CD4-positive, CD25-positive, alpha-beta regulatory T cell (primary cell): ENCODE data around the gene ASGR1. TPM values are rescaled to one million over a fixed set of nuclear protein-coding genes. Genes with fewer than 3 reads are reported as not detected.

Experiments used
- ATAC-seq, 2 donors: fragments of 150-1000 bp; cut with Tn5 transposase; one replicate each; pipeline ENCODE4 v1.10.0; 2021; ENCODE audit warnings: low read depth in 2 of 2, moderate number of reproducible peaks in 2 of 2, moderate library complexity in 1 of 2
- DNase-seq, 3 donors: peaks; one replicate each; pipeline versions ENCODE4 v3.0.0 to v3.0.0-alpha.2; 2012 to 2022; ENCODE audit warnings: mixed read lengths in 1 of 3
- H3K27ac ChIP-seq: one replicate; pipeline ENCODE4 v1.7.0; 2013; ENCODE audit warnings: mild to moderate bottlenecking, low read length; ENCODE audit not compliant: insufficient read depth, poor library complexity, severe bottlenecking
- H3K27me3 ChIP-seq: one replicate; pipeline ENCODE4 v1.7.0; 2013; ENCODE audit warnings: low read length; ENCODE audit not compliant: control insufficient read depth, insufficient read depth
- H3K36me3 ChIP-seq: one replicate; pipeline ENCODE4 v1.7.0; 2013; ENCODE audit warnings: mild to moderate bottlenecking, low read length, moderate library complexity; ENCODE audit not compliant: control insufficient read depth, insufficient read depth
- H3K4me1 ChIP-seq: 2 replicates; pipeline ENCODE4 v1.7.0; 2013; ENCODE audit warnings: mild to moderate bottlenecking, low read length; ENCODE audit not compliant: insufficient read depth, control insufficient read depth, poor library complexity, severe bottlenecking
- H3K4me3 ChIP-seq: one replicate; pipeline ENCODE4 v1.7.0; 2013; ENCODE audit warnings: low read depth, mild to moderate bottlenecking, low read length, moderate library complexity
- H3K9me3 ChIP-seq, 2 experiments: 1 replicate in 1 of 2; 2 replicates in 1 of 2; pipeline ENCODE4 v1.7.0; 2013; ENCODE audit warnings: low read length in 2 of 2, mild to moderate bottlenecking in 1 of 2, moderate library complexity in 1 of 2; ENCODE audit not compliant: control insufficient read depth in 2 of 2
- H3K27ac Mint-ChIP-seq, 3 donors: one replicate each; pipeline ENCODE4 v1.8.0; 2020 to 2022; ENCODE audit warnings: mild to moderate bottlenecking in 3 of 3, mixed read lengths in 3 of 3, moderate library complexity in 2 of 3
- H3K27me3 Mint-ChIP-seq: one replicate; pipeline ENCODE4 v1.8.0; 2022; ENCODE audit warnings: mild to moderate bottlenecking, mixed read lengths
- H3K36me3 Mint-ChIP-seq: one replicate; pipeline ENCODE4 v1.8.0; 2020; ENCODE audit warnings: mixed read lengths
- H3K4me1 Mint-ChIP-seq, 4 donors: one replicate each; pipeline ENCODE4 v1.8.0; 2020 to 2022; ENCODE audit warnings: mixed read lengths in 4 of 4, mild to moderate bottlenecking in 1 of 4
- H3K4me3 Mint-ChIP-seq, 4 donors: one replicate each; pipeline ENCODE4 v1.8.0; 2020 to 2022; ENCODE audit warnings: mild to moderate bottlenecking in 4 of 4, mixed read lengths in 4 of 4, moderate library complexity in 3 of 4
- H3K9me3 Mint-ChIP-seq, 7 donors: one replicate each; pipeline ENCODE4 v1.8.0; 2020 to 2022; ENCODE audit warnings: mixed read lengths in 7 of 7, mild to moderate bottlenecking in 3 of 7, moderate library complexity in 2 of 7
- polyA plus RNA-seq, 4 donors: library from polyadenylated mRNA; unstranded; fragments of 300-500 nt; fragmentation: Illumina TruSeq; gene quantifications; one replicate each; pipeline ENCODE4 v1.2.3, GENCODE V29; 2021
- total RNA-seq: library from RNA; stranded (reverse); gene quantifications from one replicate; pipeline ENCODE4 v1.2.3, GENCODE V29; 2022

The ASGR1 gene
- total and polyA plus RNA-seq, 5 donors from 2014 or later, result 0.24 TPM; not detected in 4

GRCh38 chr17:7205561-7205960 is 26.4 kb upstream of the ASGR1 start:
- Mint-ChIP-seq H3K27ac (peak overlapping the region; percentile 94 to 96 (median 94)), H3K9me3 (peaks cover 0 to 1% (median 0%) of the 10 kb centered on the region in 7 donors), H3K4me1 (peaks cover 0 to 41% (median 21%) of the 10 kb centered on the region in 4 donors), H3K27me3 (peaks cover 10% of the 10 kb centered on the region), H3K4me3 (peak overlapping the region; percentile 74 to 95 (median 86)), H3K36me3 (peaks cover 12% of the 10 kb centered on the region)
- no peaks in the 10 kb centered on the region for H3K27me3 ChIP-seq
- no peak for DNase-seq
- peak overlapping the region; percentile 83 for H3K4me3 ChIP-seq
- no peak for ATAC-seq
- no peaks in the 10 kb centered on the region for H3K36me3 ChIP-seq
- H3K27ac ChIP-seq, result peak overlapping the region; percentile 91
- H3K4me1 ChIP-seq, result peaks cover 17% of the 10 kb centered on the region
- no peaks in the 10 kb centered on the region for H3K9me3 ChIP-seq

DNA sequence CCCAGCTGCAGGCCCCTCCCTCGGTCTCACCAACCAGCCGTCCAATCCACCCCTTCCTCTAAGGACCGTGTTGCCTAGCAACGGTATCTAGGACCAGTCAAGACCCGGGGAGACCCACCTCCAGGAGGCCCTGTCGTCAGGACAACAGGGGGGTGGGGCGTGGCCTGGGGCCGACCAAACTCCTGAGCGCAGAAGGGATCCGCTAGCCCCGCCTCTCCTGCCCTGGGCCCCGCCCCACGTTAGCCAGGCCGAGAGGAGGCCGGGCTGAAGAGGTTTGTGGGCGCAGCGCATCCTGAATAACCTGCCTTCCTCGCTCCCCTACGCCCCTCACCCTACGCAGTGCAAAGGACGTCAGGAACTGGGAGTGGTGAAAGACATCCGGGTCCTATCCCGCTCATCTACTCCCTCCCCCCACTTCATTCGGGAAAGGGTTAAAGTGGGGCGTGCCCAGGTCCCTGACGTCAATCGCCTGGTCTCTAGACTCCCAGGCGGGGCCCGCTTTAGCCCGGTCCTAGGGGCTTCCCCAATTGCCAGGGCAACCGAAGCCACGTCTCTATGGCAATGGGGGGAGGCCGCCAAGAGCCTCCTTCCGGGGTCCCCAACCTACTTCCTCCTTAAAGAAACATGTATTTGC is 25.8 kb upstream of the ASGR1 start:
- H3K4me3 ChIP-seq, result peak overlapping the region; percentile 83
- DNase-seq (peak; percentile 93 to 98 (median 97)), ATAC-seq (peak; percentile 86 to 87)
- no peaks in the 10 kb centered on the region for H3K27me3 ChIP-seq
- peaks cover 17% of the 10 kb centered on the region for H3K4me1 ChIP-seq
- Mint-ChIP-seq H3K4me1 (peaks cover 0 to 41% (median 21%) of the 10 kb centered on the region in 4 donors), H3K9me3 (peaks cover 0 to 1% (median 0%) of the 10 kb centered on the region in 7 donors), H3K36me3 (peaks cover 12% of the 10 kb centered on the region), H3K27me3 (peaks cover 9% of the 10 kb centered on the region), H3K4me3 (peak overlapping the region; percentile 74 to 95 (median 86)), H3K27ac (peak overlapping the region; percentile 58 to 96 (median 94))
- H3K36me3 ChIP-seq, result no peaks in the 10 kb centered on the region
- H3K9me3 ChIP-seq, result no peaks in the 10 kb centered on the region
- peak overlapping the region; percentile 91 for H3K27ac ChIP-seq

DNA sequence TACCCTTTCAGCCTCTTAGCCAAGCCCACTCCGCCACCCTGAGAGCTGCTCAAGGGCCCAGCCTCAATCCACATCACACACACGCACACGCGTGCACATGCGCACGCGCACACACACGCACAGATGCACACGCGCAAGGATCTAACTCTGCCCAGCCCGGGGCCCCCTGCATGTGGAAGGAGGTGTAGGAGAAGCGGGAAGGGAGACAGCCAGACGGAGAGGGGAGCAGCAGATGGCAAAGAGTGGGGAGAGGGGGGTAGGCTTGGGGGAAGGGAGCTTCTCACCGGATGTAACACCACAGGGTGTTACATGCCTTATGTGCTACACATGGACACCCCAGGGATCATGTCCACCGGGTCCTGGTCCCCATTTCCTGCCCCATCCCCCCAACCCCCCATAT is 25.2 kb upstream of the ASGR1 start:
- Histone ChIP-seq H3K4me3 (peak overlapping the region; percentile 44), H3K27ac (peak overlapping the region; percentile 91), H3K27me3 (no peaks in the 10 kb centered on the region), H3K4me1 (peaks cover 17% of the 10 kb centered on the region), H3K36me3 (no peaks in the 10 kb centered on the region), H3K9me3 (no peaks in the 10 kb centered on the region)
- Mint-ChIP-seq H3K4me1 (peaks cover 0 to 41% (median 21%) of the 10 kb centered on the region in 4 donors), H3K36me3 (peaks cover 12% of the 10 kb centered on the region), H3K27ac (peak overlapping the region; percentile 58 to 96 (median 94)), H3K9me3 (peaks cover 0 to 1% (median 0%) of the 10 kb centered on the region in 7 donors), H3K4me3 (peak overlapping the region; percentile 74 to 95 (median 86)), H3K27me3 (peaks cover 5% of the 10 kb centered on the region)
- no peak for DNase-seq
- peak in 1 of 2 donors; percentile 3 for ATAC-seq

DNA sequence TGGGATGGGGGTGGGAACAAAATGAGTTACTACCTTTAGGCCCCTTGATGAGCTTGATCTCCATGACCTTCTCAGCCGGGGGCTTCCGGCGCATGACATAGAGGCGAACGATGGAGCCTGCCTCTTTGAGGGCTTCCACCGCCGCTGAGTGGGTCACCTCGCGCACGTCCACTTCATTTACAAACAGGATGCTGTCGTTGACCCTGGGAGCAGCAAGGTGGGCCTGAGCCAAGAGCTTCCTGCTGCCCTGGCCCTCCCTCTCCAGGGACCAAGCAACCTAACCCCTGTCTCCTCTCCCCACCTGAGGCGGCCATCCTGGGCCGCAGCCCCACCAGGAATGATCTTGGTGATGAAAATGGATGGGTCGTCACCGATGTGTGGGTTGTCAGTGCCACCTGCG is 24.2 kb upstream of the ASGR1 start:
- ATAC-seq, result no peak
- DNase-seq, result no peak
- Mint-ChIP-seq H3K4me1 (peaks cover 0 to 40% (median 20%) of the 10 kb centered on the region in 4 donors), H3K27me3 (peaks cover 5% of the 10 kb centered on the region), H3K36me3 (peaks cover 12% of the 10 kb centered on the region), H3K4me3 (peak overlapping the region in 2 of 4 donors; percentile 70 to 89), H3K9me3 (peaks cover 0 to 1% (median 0%) of the 10 kb centered on the region in 7 donors), H3K27ac (peak overlapping the region in 2 of 3 donors; percentile 94 to 96)
- Histone ChIP-seq H3K4me1 (peaks cover 17% of the 10 kb centered on the region), H3K27me3 (no peaks in the 10 kb centered on the region), H3K9me3 (no peaks in the 10 kb centered on the region), H3K27ac (no peak overlapping the region), H3K36me3 (no peaks in the 10 kb centered on the region), H3K4me3 (no peak overlapping the region)

DNA sequence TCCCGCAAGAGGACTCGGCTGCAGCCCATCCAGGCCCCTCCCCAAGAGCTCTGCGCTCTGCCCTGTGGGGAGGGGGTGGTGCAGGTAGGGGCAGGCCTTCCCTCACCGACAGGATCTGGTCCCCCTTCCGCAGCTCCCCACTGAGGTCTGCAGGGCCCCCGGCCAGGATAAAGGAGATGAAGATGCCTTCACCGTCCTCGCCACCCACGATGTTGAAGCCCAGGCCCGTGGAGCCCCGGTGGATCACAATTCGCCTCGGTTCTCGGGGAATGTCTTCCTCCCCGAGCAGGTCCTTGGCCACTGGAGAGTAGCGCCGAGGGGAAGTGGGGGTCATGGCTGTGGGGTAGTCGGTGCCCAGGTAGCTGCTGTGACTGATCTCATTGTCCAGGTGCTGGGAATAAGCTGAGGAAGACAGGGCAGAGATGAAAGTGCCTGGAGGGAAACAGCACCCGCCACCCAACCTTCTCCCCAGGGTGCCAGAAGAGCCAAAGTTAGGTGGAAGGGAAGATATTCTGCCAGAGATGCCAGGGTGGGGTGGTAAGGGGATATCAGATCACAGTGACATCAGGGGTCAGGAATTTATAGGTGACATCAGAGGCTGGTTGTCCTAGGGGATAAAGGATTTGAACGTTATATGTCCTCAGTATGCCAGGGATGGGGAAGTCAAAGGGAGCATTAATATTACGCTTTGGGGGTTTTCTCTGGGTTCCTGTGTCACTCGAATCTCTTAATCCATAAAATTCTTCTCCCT is 17.7 kb upstream of the ASGR1 start:
- Mint-ChIP-seq H3K27ac (no peak overlapping the region), H3K4me1 (no peaks in the 10 kb centered on the region), H3K27me3 (no peaks in the 10 kb centered on the region), H3K9me3 (no peaks in the 10 kb centered on the region), H3K4me3 (no peak overlapping the region), H3K36me3 (peaks cover 15% of the 10 kb centered on the region)
- H3K27me3 ChIP-seq, result no peaks in the 10 kb centered on the region
- H3K27ac ChIP-seq, result no peak overlapping the region
- H3K36me3 ChIP-seq, result no peaks in the 10 kb centered on the region
- no peak overlapping the region for H3K4me3 ChIP-seq
- no peaks in the 10 kb centered on the region for H3K4me1 ChIP-seq
- DNase-seq, result no peak
- ATAC-seq, result no peak
- H3K9me3 ChIP-seq, result no peaks in the 10 kb centered on the region

GRCh38 chr17:7195971-7196370 is 16.8 kb upstream of the ASGR1 start:
- Mint-ChIP-seq H3K27me3 (no peaks in the 10 kb centered on the region), H3K9me3 (no peaks in the 10 kb centered on the region), H3K4me3 (no peak overlapping the region), H3K36me3 (peaks cover 11% of the 10 kb centered on the region), H3K4me1 (peaks cover 0 to 2% (median 0%) of the 10 kb centered on the region in 4 donors), H3K27ac (no peak overlapping the region)
- Histone ChIP-seq H3K27me3 (no peaks in the 10 kb centered on the region), H3K4me3 (no peak overlapping the region), H3K27ac (no peak overlapping the region), H3K9me3 (no peaks in the 10 kb centered on the region), H3K4me1 (no peaks in the 10 kb centered on the region), H3K36me3 (no peaks in the 10 kb centered on the region)
- DNase-seq, result no peak
- no peak for ATAC-seq

- ATAC-seq, result no peak
- DNase-seq, result no peak
- Histone ChIP-seq H3K36me3 (no peaks in the 10 kb centered on the region), H3K27ac (no peak overlapping the region), H3K27me3 (no peaks in the 10 kb centered on the region), H3K4me3 (no peak overlapping the region), H3K9me3 (no peaks in the 10 kb centered on the region), H3K4me1 (no peaks in the 10 kb centered on the region)
- no peaks in the 10 kb centered on the region for H3K27me3 Mint-ChIP-seq
- H3K36me3 Mint-ChIP-seq, result peaks cover 11% of the 10 kb centered on the region
- H3K9me3 Mint-ChIP-seq, result no peaks in the 10 kb centered on the region
- no peak overlapping the region for H3K4me3 Mint-ChIP-seq
- H3K27ac Mint-ChIP-seq, result no peak overlapping the region
- H3K4me1 Mint-ChIP-seq, result peaks cover 0 to 2% (median 0%) of the 10 kb centered on the region in 4 donors
Observed at GRCh38 chr17:7192271-7192937, 13.2 kb upstream of the ASGR1 start.
